Activated effector memory CD4-positive, alpha-beta T cell treated with anti-CD3 and anti-CD28 coated beads, Interleukin-2, amount 50 U/mL, for 16 hours (primary cell): ENCODE measurements around the gene MKI67.

Source experiments
- DNase-seq: peaks from one replicate; pipeline ENCODE4 v3.0.0-alpha.2; 2020

Gene MKI67

DNA sequence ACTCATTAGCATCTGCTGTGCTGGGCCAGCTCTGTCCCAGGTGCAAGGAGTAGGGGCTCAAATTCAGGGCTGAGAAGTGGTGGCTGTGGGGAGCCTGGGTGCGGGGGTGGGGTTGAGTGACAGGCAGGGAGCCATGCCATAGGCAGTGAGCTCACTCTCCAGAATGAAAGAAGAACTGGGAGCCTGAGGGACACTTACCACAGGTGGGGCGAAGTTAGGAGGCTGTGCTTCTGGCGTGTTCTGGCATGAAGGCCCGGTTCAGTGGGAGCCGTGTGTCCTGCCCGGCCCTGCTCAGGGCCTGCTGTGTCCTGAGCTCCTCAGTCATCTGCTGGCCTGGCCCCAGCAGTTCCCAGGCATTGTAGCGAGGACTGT, 62.5 kb downstream of the MKI67 start:
- DNase-seq, result peak; percentile 69

- DNase-seq, result peak; percentile 83
Observed at GRCh38 chr10:128062881-128063563, 63.2 kb downstream of the MKI67 start.

DNA sequence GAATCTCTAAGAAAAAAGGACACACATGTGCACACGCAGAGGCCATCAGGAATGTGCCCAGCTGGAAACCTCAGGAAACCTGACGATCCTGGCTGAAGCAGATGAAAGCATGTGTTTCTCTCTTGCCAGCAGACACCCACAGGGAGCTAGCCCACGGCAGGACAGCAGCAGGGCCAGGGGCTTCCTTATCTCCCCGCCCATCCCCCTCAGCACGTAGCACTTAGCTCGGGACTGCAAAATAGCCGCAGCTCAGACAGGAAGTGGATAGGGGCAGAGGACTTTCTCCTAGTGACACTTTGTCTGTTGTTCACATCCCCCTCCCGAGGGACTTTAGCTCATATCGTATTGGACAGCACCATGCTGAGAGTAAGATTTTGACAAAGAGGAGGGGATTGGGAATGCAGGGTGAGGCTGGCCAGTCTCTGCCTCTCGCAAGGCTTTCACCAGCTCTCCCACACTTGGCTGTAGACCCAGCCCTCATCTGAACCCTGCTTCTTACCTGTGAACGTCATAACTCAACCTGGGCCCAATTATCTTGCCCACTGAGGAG, 63.8 kb downstream of the MKI67 start:
- peak; percentile 61 for DNase-seq

DNA sequence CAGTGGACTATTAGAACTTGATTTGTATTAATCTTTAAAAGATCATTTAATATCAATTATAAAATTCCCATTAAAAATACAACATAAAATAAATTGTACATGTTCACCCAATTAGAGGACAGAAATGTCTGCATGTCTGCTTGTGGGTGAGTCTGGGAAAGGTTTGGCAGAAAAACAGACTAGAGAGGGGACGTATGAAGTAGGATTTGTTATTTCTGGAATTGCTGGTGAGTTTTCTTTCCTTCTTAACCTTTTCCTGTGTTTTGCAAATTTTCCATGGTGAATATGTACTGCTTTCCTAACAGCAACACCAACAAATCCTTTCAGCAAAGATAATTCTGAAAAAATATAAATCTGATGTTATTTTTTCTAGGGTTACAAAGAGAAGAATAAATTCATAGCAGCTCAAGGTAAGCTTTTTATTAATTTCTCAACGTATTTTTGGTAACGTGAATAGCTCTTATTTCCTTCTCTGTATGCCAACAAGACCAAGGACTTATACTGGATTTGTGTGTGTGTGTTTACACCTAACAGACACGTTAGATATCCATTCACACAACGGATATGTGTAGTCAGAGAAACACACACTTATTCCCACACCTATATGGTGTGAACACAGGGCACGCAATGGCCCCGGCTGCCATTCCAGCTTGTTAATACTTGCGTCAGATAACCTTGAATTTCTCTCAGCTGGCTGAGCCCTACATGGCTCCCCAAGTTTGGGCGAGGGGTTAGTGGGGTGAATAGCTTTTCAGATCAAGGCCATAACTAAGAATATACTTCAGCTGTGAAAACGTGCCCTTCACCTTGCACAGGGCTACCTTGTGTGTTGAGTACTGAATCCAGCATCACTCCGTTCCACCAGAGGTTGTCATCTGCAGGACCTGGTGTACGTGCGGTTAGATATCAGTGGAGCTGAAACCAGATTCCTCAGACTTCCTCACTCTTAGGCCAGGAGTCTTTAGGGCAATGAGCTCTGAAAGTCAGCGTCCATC, 64.6 kb downstream of the MKI67 start:
- peak; percentile 14 for DNase-seq

GRCh38 chr10:128060341-128061250, 65.6 kb downstream of the MKI67 start:
- peak; percentile 54 for DNase-seq

DNA sequence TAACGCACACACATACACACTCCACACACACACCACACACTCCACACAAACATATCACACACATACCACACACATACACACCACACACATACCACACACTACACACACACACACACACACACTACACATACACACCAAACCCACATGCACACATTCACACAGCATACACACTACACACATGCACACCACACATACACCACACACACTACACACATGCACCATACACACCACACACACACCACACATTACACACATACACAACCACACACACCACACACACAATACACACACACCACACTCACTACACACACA, 66.3 kb downstream of the MKI67 start:
- no peak for DNase-seq

DNA sequence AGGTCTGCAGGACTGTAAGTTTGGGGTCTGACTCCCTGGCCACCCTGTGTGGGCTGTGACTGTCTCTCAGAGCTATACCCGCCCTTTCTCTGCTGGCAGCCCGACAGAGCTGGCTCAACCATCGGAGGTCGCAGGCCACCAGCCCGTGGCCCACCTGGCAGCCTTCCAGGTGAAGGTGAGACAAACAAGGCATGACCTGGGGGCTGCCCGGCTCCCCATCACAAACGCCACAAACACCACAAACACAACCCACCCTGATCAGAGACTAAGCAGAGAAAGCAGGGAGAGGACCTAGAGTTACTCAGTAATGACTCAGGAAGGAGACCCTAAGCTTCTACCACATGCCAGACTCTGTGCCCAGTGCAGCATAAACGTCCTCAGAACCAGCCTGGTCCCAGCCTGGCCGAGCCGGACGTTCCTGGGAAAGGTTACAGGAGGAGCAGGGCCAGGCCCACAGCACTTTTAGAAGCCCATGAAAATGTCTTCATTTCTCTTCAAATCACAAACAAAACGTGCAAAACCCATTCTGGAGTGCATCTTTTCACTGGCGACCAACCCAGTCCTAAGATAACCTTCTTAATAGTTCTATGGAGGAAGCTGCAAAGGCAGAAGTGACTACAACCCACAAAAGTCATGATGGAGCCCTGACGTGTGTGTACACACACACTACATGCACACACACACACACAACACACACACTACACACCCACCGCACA, 66.8 kb downstream of the MKI67 start:
- peak; percentile 49 for DNase-seq

DNA sequence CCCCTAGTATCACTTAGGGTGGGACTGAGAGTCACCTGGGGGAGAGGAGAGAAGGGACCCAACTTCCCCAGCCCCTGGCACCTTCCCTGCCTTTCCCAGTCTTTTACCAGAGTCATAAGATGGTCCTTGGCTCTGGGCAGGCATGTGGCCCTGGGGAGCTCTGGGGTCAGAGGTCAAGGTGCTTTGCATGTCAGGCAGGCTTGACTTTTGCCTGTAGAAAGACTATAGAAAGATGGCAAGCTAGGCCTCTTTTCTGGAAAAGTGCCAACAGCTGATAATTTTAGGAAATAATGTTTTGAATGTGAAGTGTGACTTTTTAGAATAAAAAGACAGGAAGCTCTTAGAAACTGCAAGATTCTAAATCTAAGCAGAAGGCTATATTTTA, 67.5 kb downstream of the MKI67 start:
- DNase-seq, result peak; percentile 47

DNA sequence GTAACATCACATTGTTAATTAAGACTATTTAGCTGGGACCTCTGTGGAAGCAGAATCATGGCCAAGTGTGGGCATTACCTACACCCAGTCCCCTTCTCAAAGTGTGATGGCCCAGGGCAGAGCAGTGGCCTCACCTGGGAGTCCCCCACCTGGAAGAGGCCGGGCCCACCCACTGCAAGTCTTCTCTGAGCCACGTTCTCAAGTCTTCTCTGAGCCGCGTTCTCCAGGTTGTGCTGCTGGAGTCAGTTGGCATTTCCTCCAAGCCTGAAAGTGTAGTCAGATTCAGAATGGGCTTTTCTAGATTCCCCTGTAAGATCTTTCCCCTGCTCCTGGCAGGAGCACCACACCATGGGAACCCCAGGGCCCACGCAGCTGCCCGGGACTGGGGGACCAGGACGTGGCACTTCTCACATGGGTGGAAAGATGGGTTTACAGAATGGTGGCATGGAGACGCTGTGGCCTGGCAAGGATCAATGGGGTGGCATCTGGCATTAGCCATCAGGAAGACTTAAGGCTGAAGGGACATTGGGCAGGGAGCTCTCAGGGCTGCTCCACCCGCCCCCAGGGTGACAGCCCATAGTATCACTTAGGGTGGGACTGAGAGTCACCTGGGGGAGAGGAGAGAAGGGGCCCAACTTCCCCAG, 68.0 kb downstream of the MKI67 start:
- DNase-seq, result no peak

GRCh38 chr10:128056303-128057050, 69.7 kb downstream of the MKI67 start:
- DNase-seq, result no peak

DNA sequence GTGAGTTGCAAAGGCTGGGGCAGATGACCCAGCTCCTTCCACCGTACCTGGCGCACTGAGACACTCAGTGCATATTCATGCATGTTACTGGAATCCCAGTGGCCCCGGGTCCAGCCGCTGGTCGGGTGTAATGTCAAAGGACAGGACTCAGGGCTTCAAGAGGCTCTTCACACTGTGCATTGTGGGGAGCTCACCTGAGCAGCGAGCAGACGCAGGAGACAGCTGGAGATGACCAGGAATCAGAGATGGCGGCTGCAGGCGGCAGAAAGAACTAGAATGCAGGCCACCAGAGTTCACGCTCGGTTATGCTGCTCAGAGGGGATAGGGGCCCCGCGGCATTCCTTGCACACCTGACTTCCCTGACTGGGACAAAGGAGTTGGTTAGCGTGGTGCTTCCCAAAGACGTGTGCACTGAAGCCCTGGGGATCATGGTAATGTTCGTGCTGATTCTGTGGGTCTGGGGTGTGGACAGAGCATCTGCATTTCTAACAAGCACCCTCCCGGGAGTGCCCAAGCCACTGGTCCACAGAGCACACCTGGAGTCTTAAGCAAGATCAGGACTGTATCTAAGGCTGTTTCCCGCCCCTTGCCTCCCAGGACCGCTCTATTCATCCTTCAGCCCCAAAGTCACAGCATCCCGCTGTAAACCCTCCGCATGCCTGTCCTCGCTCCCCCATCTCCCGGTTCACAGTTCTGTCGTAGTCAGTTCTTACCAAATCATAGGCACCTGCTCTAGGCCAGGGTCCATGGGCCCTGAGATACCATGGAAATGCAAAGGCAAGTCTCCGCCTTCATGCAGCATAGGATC, 71.0 kb downstream of the MKI67 start:
- peak; percentile 42 for DNase-seq

- DNase-seq, result peak; percentile 42
Observed at GRCh38 chr10:128054163-128054970, 71.9 kb downstream of the MKI67 start.

DNA sequence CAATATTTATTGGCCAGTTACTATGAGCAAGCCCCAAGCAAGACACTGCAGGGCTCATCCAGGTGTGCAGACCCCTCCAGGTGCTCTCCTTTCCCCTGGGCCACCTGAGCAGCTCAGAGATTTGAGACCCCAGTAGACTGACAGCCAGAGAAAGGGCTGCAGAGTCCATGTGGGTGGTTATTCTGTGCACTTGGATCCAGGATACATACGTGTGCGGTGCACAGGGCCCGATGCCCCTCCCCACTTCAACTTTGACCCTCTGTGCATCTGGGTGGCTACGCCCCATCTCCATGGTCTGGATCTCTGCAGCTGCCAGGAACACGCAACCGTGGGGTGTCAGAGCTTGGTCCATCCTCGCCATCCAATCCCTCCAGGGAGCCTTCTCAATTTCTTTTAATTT, 72.9 kb downstream of the MKI67 start:
- peak; percentile 45 for DNase-seq

GRCh38 chr10:128052696-128053095, 73.5 kb downstream of the MKI67 start:
- peak; percentile 37 for DNase-seq

GRCh38 chr10:128051548-128051947, 74.7 kb downstream of the MKI67 start:
- no peak for DNase-seq

DNA sequence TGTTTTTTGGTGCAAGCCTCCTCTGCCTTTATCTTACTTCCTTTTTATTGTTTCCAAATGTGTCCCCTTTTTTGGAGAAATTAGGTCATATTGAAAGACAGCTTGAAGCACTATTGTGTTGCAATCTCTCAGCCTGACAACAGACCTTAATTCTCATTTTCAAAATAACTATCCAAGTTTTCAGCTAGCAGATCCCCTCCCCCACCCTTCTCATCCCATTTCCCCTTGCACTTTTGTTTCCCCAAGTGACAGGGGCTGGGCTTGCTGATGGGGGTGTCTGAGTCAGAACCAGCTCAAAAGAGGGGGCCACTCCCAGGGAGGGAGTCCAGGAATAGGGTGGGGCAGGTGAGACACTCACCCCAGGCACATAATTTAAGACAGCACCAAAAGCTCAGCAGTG, 75.3 kb downstream of the MKI67 start:
- peak; percentile 52 for DNase-seq

DNA sequence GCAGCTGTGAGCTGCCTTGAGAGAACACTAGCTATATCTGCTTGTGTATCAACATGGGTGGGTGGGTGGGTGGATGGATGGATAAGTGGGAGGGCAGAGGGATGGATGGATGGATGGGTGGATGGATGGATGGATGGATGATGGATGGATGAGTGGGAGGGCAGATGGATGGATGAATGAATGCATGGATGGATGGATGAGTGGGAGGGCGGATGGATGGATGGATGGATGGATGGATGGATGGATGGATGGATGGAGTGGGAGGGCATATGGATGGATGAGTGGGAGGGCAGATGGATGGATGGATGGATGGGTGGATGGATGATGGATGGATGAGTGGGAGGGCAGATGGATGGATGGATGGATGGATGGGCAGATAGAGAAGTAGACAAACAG, 76.1 kb downstream of the MKI67 start:
- DNase-seq, result no peak

DNA sequence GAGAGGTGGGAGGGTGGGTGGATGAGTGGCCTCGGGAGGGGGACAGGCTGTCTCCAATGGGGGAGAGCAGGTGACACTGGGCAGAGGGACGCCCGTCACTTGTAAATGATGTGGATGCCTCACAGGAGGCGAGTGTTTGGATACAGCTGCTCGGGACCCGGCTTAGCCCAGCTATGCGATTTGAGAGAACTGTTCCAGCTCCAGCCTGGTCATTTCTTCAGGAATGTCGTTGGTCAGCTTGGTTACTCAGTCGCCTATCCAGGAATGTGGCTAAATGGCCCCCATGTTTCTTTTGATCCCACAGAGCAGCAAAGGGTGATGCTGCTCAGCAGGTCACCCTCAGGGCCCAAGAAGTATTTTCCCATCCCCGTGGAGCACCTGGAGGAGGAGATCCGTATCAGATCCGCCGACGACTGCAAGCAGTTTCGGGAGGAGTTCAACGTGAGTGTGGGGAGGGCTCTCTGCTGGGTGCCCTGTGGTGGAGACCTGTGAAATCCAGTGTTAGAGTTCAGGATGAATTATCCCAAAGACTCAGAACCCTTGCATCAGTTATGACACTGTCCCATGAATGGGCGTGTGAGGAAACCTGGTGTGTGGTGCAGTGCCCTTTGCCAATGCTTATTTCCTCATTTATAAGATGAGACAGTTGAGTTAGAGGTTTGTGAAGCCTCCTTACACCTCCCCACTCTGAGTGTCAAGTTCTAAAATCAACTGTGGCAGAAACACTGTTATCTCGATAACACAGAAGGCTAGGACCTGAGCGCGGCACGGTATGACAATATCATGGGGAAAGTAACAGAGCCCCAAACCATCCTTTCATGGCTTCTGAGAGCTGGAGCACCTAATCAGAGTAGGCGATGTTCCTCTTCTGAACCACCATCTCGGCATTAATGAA, 76.8 kb downstream of the MKI67 start:
- no peak for DNase-seq
